ENCODE measurements around the gene STX8.

The STX8 gene

DNA sequence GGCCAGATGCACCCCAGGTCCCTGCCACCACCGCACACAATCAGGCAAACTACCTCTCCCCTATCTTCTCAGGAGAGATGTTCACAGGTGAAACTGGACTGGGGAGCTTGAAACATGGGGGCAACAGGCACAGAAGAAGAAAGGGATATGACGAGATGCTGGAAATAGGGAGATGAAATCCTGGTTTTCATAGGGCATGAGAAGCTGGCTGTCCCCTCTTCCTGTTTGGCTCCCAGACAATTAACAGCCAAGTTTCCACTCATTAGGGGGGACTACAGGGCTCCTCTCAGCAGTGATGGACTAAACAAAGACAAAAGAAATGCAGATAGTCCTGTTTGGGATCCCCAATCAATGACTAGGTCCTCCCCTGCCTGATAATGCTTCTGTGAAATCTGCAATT, 288.3 kb downstream of the STX8 start:
- no peak overlapping the region for H3K4me3 ChIP-seq (ENCODE audit: low read depth, low read length)
- DNase-seq (ENCODE audit: low read depth, low spot score): no peak
- ChIA-PET POLR2A (no interaction called here), CTCF (no interaction called here)
- no peak for TF ChIP-seq CTCF (IDR thresholded peaks at IDR 0.05; ENCODE audit: insufficient read depth, low read length, missing control alignments)

GRCh38 chr17:9286434-9286833, 289.2 kb downstream of the STX8 start:
- DNase-seq (ENCODE audit: low read depth, low spot score): no peak
- no peak overlapping the region for H3K4me3 ChIP-seq (ENCODE audit: low read depth, low read length)
- ChIA-PET CTCF (no interaction called here), POLR2A (interaction anchor here (0.7 kb wide), 1 partner anchor 291 kb away, joined by 3 read pairs; no protein-coding TSS in a partner anchor)
- TF ChIP-seq CTCF (IDR thresholded peaks at IDR 0.05; ENCODE audit: insufficient read depth, low read length, missing control alignments): no peak

- no peak for TF ChIP-seq CTCF (IDR thresholded peaks at IDR 0.05; ENCODE audit: insufficient read depth, low read length, missing control alignments)
These were observed 289.8 kb downstream of the STX8 start for GRCh38 chr17:9285602-9286427.

GRCh38 chr17:9284884-9285283, 290.7 kb downstream of the STX8 start:
- CTCF ChIA-PET: interaction anchor here (1.3 kb wide), 1 partner anchor 12 kb away, joined by 3 read pairs; no protein-coding TSS in a partner anchor
- H3K4me3 ChIP-seq (ENCODE audit: low read depth, low read length): no peak overlapping the region
- POLR2A ChIA-PET: no interaction called here
- TF ChIP-seq CTCF (IDR thresholded peaks at IDR 0.05; ENCODE audit: insufficient read depth, low read length, missing control alignments): no peak
- DNase-seq (ENCODE audit: low read depth, low spot score): no peak

More at GRCh38 chr17:9285602-9286427, 289.8 kb downstream of the STX8 start:
- ChIA-PET POLR2A (interaction anchor here (0.7 kb wide), 1 partner anchor 292 kb away, joined by 3 read pairs; no protein-coding TSS in a partner anchor), CTCF (no interaction called here)
- no peak for DNase-seq (ENCODE audit: low read depth, low spot score)
- H3K4me3 ChIP-seq (ENCODE audit: low read depth, low read length): no peak overlapping the region

DNA sequence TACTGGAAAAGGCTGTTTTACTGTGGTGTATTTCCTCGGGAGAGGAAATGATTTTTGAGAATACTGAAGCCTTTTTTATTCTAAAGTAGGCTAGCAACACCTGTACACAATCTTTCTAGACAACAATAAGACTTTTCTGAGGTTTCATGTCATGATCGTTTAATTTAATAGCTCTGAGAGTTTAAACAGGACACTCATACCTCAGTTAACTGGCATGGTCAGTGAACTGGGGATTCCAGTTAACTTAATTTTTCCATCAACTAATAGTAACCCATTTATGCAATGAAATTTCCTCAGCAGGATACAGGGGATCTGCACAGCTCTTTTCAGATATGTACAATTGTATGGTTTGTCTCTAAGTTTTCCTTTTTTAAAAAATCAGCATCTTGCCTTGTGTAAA, 291.7 kb downstream of the STX8 start:
- no peak for TF ChIP-seq CTCF (IDR thresholded peaks at IDR 0.05; ENCODE audit: insufficient read depth, low read length, missing control alignments)
- H3K4me3 ChIP-seq (ENCODE audit: low read depth, low read length): no peak overlapping the region
- ChIA-PET CTCF (interaction anchor here (1.3 kb wide), 1 partner anchor 13 kb away, joined by 3 read pairs; no protein-coding TSS in a partner anchor), POLR2A (no interaction called here)
- no peak for DNase-seq (ENCODE audit: low read depth, low spot score)

GRCh38 chr17:9279893-9280292, 295.7 kb downstream of the STX8 start:
- ChIA-PET CTCF (no interaction called here), POLR2A (no interaction called here)
- DNase-seq (ENCODE audit: low read depth, low spot score): no peak
- no peak for TF ChIP-seq CTCF (IDR thresholded peaks at IDR 0.05; ENCODE audit: insufficient read depth, low read length, missing control alignments)
- no peak overlapping the region for H3K4me3 ChIP-seq (ENCODE audit: low read depth, low read length)

Measured in AG04449 (cell line).